ENCODE results near the gene KRTAP10-3. TPM values are rescaled to one million over a fixed set of nuclear protein-coding genes. Genes with fewer than 3 reads are reported as not detected.

KRTAP10-3 gene
- total and polyA plus RNA-seq, 2 experiments from 2014 or later, result not detected

DNA sequence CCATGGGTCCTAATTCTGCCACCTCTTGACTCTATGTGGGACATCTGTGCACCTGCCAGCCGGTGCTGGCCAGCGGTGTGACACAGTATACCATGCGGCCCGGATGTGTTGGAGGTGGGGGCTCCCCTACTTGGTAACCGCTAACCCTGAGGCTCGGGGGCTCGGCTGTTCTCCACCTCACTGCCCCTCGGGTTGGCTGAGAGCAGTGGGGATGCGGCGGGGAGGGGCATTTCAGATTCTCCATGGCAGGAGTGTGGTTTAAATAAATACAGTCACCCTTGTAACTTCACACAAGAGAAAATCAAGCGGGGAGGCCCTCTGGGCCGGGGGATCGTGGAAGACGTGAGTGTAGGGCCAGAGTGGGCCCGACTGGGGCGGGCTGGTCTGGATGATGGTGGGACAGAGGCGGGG, 29.6 kb downstream of the KRTAP10-3 start:
- no peaks in the 10 kb centered on the region for H3K36me3 Mint-ChIP-seq (ENCODE audit: low read depth)
- Histone ChIP-seq H3K4me3 (no peak overlapping the region), H3K4me1 (ENCODE audit: insufficient read depth) (no peaks in the 10 kb centered on the region), H3K79me2 (replicated peaks; ENCODE audit: insufficient read depth) (no peaks in the 10 kb centered on the region), H3K9me2 (ENCODE audit: insufficient read depth) (0 out of 2 replicates have a peak, but pooled peaks cover 2% of the 10 kb centered on the region), H2AFZ (no peak overlapping the region), H3K4me2 (no peak overlapping the region), H3F3A (replicated peaks; ENCODE audit: low read depth) (no peaks in the 10 kb centered on the region), H4K20me1 (replicated peaks; ENCODE audit: insufficient read depth) (no peaks in the 10 kb centered on the region), H3K27ac (ENCODE audit: low read depth) (no peak overlapping the region), H3K36me3 (ENCODE audit: insufficient read depth) (no peaks in the 10 kb centered on the region), H3K27me3 (ENCODE audit: insufficient read depth) (no peaks in the 10 kb centered on the region)
- H3K4me3 Mint-ChIP-seq, result no peak overlapping the region
- DNase-seq (ENCODE audit: low spot score) (no peak), ATAC-seq (no peak)
- H3K27ac Mint-ChIP-seq, result no peak overlapping the region; the same call in 1 of the 2 replicates
- H3K9me3 Mint-ChIP-seq, result no peaks in the 10 kb centered on the region; the same call in 2 of the 3 replicates
- H3K4me1 Mint-ChIP-seq, result peaks cover 3% of the 10 kb centered on the region; the same call in 2 of the 3 replicates
- peaks cover 6% of the 10 kb centered on the region for H3K27me3 Mint-ChIP-seq (ENCODE audit: insufficient read depth, low read depth, poor library complexity)
- no peak for TF ChIP-seq EZH2phosphoT487 (IDR thresholded peaks at IDR 0.05; ENCODE audit: unreplicated experiment)
- TF ChIP-seq EZH2 (IDR thresholded peaks at IDR 0.05; ENCODE audit: low read depth, unreplicated experiment), result no peak
- no peak for TF ChIP-seq STAT1 (IDR thresholded peaks at IDR 0.05; ENCODE audit: unreplicated experiment)
- TF ChIP-seq JUNB (IDR thresholded peaks at IDR 0.05; ENCODE audit: unreplicated experiment), result no peak
- TF ChIP-seq POLR2AphosphoS5 (IDR thresholded peaks at IDR 0.05; ENCODE audit: low read depth), result no peak
- TF ChIP-seq, protein P1, sequence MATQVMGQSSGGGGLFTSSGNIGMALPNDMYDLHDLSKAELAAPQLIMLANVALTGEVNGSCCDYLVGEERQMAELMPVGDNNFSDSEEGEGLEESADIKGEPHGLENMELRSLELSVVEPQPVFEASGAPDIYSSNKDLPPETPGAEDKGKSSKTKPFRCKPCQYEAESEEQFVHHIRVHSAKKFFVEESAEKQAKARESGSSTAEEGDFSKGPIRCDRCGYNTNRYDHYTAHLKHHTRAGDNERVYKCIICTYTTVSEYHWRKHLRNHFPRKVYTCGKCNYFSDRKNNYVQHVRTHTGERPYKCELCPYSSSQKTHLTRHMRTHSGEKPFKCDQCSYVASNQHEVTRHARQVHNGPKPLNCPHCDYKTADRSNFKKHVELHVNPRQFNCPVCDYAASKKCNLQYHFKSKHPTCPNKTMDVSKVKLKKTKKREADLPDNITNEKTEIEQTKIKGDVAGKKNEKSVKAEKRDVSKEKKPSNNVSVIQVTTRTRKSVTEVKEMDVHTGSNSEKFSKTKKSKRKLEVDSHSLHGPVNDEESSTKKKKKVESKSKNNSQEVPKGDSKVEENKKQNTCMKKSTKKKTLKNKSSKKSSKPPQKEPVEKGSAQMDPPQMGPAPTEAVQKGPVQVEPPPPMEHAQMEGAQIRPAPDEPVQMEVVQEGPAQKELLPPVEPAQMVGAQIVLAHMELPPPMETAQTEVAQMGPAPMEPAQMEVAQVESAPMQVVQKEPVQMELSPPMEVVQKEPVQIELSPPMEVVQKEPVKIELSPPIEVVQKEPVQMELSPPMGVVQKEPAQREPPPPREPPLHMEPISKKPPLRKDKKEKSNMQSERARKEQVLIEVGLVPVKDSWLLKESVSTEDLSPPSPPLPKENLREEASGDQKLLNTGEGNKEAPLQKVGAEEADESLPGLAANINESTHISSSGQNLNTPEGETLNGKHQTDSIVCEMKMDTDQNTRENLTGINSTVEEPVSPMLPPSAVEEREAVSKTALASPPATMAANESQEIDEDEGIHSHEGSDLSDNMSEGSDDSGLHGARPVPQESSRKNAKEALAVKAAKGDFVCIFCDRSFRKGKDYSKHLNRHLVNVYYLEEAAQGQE (IDR thresholded peaks at IDR 0.05; ENCODE audit: unreplicated experiment), result no peak
- TF ChIP-seq, protein P2, sequence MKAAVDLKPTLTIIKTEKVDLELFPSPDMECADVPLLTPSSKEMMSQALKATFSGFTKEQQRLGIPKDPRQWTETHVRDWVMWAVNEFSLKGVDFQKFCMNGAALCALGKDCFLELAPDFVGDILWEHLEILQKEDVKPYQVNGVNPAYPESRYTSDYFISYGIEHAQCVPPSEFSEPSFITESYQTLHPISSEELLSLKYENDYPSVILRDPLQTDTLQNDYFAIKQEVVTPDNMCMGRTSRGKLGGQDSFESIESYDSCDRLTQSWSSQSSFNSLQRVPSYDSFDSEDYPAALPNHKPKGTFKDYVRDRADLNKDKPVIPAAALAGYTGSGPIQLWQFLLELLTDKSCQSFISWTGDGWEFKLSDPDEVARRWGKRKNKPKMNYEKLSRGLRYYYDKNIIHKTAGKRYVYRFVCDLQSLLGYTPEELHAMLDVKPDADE (IDR thresholded peaks at IDR 0.05), result no peak
- TF ChIP-seq ZNF331 (CRISPR knock-in tag; IDR thresholded peaks at IDR 0.05; ENCODE audit: low read depth), result no peak

DNA sequence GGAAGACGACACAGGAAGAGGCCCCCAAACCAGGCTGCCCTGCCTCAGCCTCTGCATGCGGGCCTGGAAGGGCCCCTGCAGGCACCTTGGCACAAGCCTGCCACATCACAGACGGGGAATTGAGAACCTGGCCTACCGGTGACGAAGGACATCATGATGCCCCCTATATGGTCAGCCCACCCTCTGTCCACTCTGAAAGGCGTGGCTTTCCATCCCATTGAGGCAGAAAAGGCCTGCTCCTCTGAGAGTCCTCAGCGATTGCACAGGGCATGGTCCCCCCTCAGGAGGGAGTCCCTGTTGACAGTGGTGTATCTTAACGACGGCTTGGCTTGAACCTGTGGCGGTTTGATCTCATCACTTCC, 30.0 kb downstream of the KRTAP10-3 start:
- ATAC-seq, result no peak
- Histone ChIP-seq H2AFZ (no peak overlapping the region), H3K9me2 (ENCODE audit: insufficient read depth) (0 out of 2 replicates have a peak, but pooled peaks cover 2% of the 10 kb centered on the region), H3K4me2 (no peak overlapping the region), H4K20me1 (replicated peaks; ENCODE audit: insufficient read depth) (no peaks in the 10 kb centered on the region), H3K4me1 (ENCODE audit: insufficient read depth) (no peaks in the 10 kb centered on the region), H3K27ac (ENCODE audit: low read depth) (no peak overlapping the region), H3K27me3 (ENCODE audit: insufficient read depth) (no peaks in the 10 kb centered on the region), H3F3A (replicated peaks; ENCODE audit: low read depth) (no peaks in the 10 kb centered on the region), H3K79me2 (replicated peaks; ENCODE audit: insufficient read depth) (no peaks in the 10 kb centered on the region), H3K4me3 (no peak overlapping the region), H3K36me3 (ENCODE audit: insufficient read depth) (no peaks in the 10 kb centered on the region)
- no peak for DNase-seq (ENCODE audit: low spot score)
- Mint-ChIP-seq H3K27ac (no peak overlapping the region), H3K4me1 (peaks cover 3% of the 10 kb centered on the region; the same call in 2 of the 3 replicates), H3K4me3 (no peak overlapping the region), H3K36me3 (ENCODE audit: low read depth) (no peaks in the 10 kb centered on the region), H3K27me3 (ENCODE audit: insufficient read depth, low read depth, poor library complexity) (peaks cover 6% of the 10 kb centered on the region), H3K9me3 (no peaks in the 10 kb centered on the region; the same call in 2 of the 3 replicates)
- TF ChIP-seq NANOG (IDR thresholded peaks at IDR 0.05; ENCODE audit: borderline replicate concordance), result no peak
- no peak for TF ChIP-seq ZNF331 (CRISPR knock-in tag; IDR thresholded peaks at IDR 0.05; ENCODE audit: low read depth)
- TF ChIP-seq, protein P3, sequence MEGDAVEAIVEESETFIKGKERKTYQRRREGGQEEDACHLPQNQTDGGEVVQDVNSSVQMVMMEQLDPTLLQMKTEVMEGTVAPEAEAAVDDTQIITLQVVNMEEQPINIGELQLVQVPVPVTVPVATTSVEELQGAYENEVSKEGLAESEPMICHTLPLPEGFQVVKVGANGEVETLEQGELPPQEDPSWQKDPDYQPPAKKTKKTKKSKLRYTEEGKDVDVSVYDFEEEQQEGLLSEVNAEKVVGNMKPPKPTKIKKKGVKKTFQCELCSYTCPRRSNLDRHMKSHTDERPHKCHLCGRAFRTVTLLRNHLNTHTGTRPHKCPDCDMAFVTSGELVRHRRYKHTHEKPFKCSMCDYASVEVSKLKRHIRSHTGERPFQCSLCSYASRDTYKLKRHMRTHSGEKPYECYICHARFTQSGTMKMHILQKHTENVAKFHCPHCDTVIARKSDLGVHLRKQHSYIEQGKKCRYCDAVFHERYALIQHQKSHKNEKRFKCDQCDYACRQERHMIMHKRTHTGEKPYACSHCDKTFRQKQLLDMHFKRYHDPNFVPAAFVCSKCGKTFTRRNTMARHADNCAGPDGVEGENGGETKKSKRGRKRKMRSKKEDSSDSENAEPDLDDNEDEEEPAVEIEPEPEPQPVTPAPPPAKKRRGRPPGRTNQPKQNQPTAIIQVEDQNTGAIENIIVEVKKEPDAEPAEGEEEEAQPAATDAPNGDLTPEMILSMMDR (conservative IDR thresholded peaks at IDR 0.05; ENCODE audit: low read depth in 2 of 2), result no peak
- TF ChIP-seq EZH2phosphoT487 (IDR thresholded peaks at IDR 0.05; ENCODE audit: unreplicated experiment), result no peak
- TF ChIP-seq, protein P1 (IDR thresholded peaks at IDR 0.05; ENCODE audit: unreplicated experiment), result no peak
- TF ChIP-seq POLR2AphosphoS5 (IDR thresholded peaks at IDR 0.05; ENCODE audit: low read depth), result no peak
- TF ChIP-seq CREB1 (CRISPR knock-in tag; IDR thresholded peaks at IDR 0.05; ENCODE audit: low read depth), result no peak
- TF ChIP-seq STAT1 (IDR thresholded peaks at IDR 0.05; ENCODE audit: unreplicated experiment), result no peak
- no peak for TF ChIP-seq JUNB (IDR thresholded peaks at IDR 0.05; ENCODE audit: unreplicated experiment)
- TF ChIP-seq ZNF114 (CRISPR knock-in tag; IDR thresholded peaks at IDR 0.05), result no peak

All from GM23338 (cell line).